K562 (cell line): ENCODE data around the gene DHPS.

ENCODE experiments used
- BRCA1 ChIP-seq, 2 experiments: fragments of 450-650 bp in 1 of 2; sonication (generic) in 1 of 2; formaldehyde crosslinking in 1 of 2; IDR thresholded peaks; 2 replicates each; pipeline versions ENCODE4 v1.5.0 to v1.6.1; 2017 to 2020; ENCODE audit warnings: mild to moderate bottlenecking in 1 of 2, missing genetic modification reagents in 1 of 2
- CTCF ChIP-seq, 3 experiments: IDR thresholded peaks in 2 of 3; conservative IDR thresholded peaks in 1 of 3; 2 replicates each; pipeline ENCODE4 v1.5.1; 2011 to 2012; ENCODE audit warnings: low read length in 3 of 3, mild to moderate bottlenecking in 3 of 3, control low read depth in 2 of 3, improper control_type of control experiment in 1 of 3, inconsistent platforms in 1 of 3, low read depth in 1 of 3, mixed read lengths in 1 of 3, moderate library complexity in 1 of 3; ENCODE audit not compliant: insufficient read depth in 2 of 3
- EZH2 ChIP-seq: IDR thresholded peaks from 2 replicates; pipeline ENCODE4 v1.6.1; 2012; ENCODE audit warnings: low read depth, mild to moderate bottlenecking, inconsistent platforms, low read length, borderline replicate concordance
- HMG20A ChIP-seq: fragments of 450-650 bp; formaldehyde crosslinking; conservative IDR thresholded peaks from 2 replicates; pipeline ENCODE4 v1.4.0; 2020; ENCODE audit warnings: mild to moderate bottlenecking, mixed read lengths
- JUND ChIP-seq, 2 experiments: IDR thresholded peaks; 2 replicates in 1 of 2; 3 replicates in 1 of 2; pipeline ENCODE4 v1.6.1; 2011; ENCODE audit warnings: borderline replicate concordance in 2 of 2, low read depth in 2 of 2, low read length in 2 of 2, improper control_type of control experiment in 1 of 2, missing biosample characterization in 1 of 2, missing genetic modification characterization in 1 of 2, missing genetic modification reagents in 1 of 2
- NBN ChIP-seq: fragments of 450-650 bp; IDR thresholded peaks from 2 replicates; pipeline ENCODE4 v1.6.1; 2016; ENCODE audit warnings: low read depth, mild to moderate bottlenecking
- NR2C1 ChIP-seq, 2 experiments: fragments of 450-650 bp; IDR thresholded peaks; 2 replicates each; pipeline ENCODE4 v1.6.1; 2017; ENCODE audit warnings: mild to moderate bottlenecking in 2 of 2, antibody characterized with exemption in 1 of 2, inconsistent platforms in 1 of 2, missing compliant biosample characterization in 1 of 2, missing genetic modification characterization in 1 of 2
- PATZ1 ChIP-seq: fragments of 250-450 bp; sonication (Bioruptor Pico); IDR thresholded peaks from 2 replicates; pipeline ENCODE4 v1.5.0; 2020; ENCODE audit warnings: mild to moderate bottlenecking, borderline replicate concordance
- RAD21 ChIP-seq, 2 experiments: fragments of 250-450 bp in 1 of 2; fragments of 450-650 bp in 1 of 2; sonication (Bioruptor Pico) in 1 of 2; formaldehyde crosslinking in 1 of 2; IDR thresholded peaks in 1 of 2; conservative IDR thresholded peaks in 1 of 2; 2 replicates each; pipeline versions ENCODE4 v1.4.0 to v1.8.0; 2020 to 2022; ENCODE audit warnings: mild to moderate bottlenecking in 2 of 2, moderate library complexity in 1 of 2
- XRCC3 ChIP-seq: fragments of 450-650 bp; IDR thresholded peaks from 2 replicates; pipeline ENCODE4 v1.6.1; 2017; ENCODE audit warnings: mild to moderate bottlenecking, moderate library complexity

- TF ChIP-seq PATZ1 (CRISPR knock-in tag) (no peak), CTCF (IDR thresholded peaks at IDR 0.05 in 2 of 3, conservative IDR thresholded peaks at IDR 0.05 in 1 of 3; ENCODE audit: insufficient read depth in 2 of 3, low read depth in 1 of 3, low read length in 3 of 3) (no peak), EZH2 (no peak), NR2C1 (IDR thresholded peaks at IDR 0.05) (no peak), NR2C1 (tag; IDR thresholded peaks at IDR 0.05) (no peak), NBN (no peak), BRCA1 (IDR thresholded peaks at IDR 0.05) (no peak), BRCA1 (CRISPR knock-in tag; IDR thresholded peaks at IDR 0.05) (no peak), HMG20A (CRISPR knock-in tag) (no peak), XRCC3 (no peak), RAD21 (CRISPR knock-in tag; conservative IDR thresholded peaks at IDR 0.05 in 1 of 2, IDR thresholded peaks at IDR 0.05 in 1 of 2) (no peak), JUND (IDR thresholded peaks at IDR 0.05; ENCODE audit: borderline replicate concordance, low read depth, low read length) (no peak), JUND (tag; IDR thresholded peaks at IDR 0.05; ENCODE audit: borderline replicate concordance, low read depth, low read length) (no peak)
Observed at GRCh38 chr19:12665281-12665573, 16.5 kb downstream of the DHPS start.
